HepG2 (cell line): ENCODE measurements around the gene FAF1. TPM values are rescaled to one million over a fixed set of nuclear protein-coding genes. Genes with fewer than 3 reads are reported as not detected.

Experiments used
- ASH2L ChIP-seq: fragments of 300-600, 200-600 bp; sonication (generic); IDR thresholded peaks from 2 replicates; pipeline ENCODE4 v1.7.0; 2017; ENCODE audit warnings: low read depth, mild to moderate bottlenecking, moderate library complexity, mixed read lengths, low read length; ENCODE audit not compliant: insufficient read length
- CHD4 ChIP-seq: fragments of 200-600 bp; sonication (generic); IDR thresholded peaks from 2 replicates; pipeline ENCODE4 v1.7.0; 2017; ENCODE audit warnings: mild to moderate bottlenecking, low read length, borderline replicate concordance
- EP300 ChIP-seq, 3 experiments: sonication (generic) in 1 of 3; formaldehyde crosslinking in 1 of 3; IDR thresholded peaks; 2 replicates each; pipeline versions ENCODE4 v1.5.1 to v1.6.1; 2011 to 2020; ENCODE audit warnings: low read depth in 2 of 3, low read length in 2 of 3, borderline replicate concordance in 1 of 3, improper control_type of control experiment in 1 of 3, mild to moderate bottlenecking in 1 of 3, missing genetic modification reagents in 1 of 3, moderate library complexity in 1 of 3
- FOXK2 ChIP-seq: fragments of 450-650 bp; IDR thresholded peaks from 2 replicates; pipeline ENCODE4 v1.6.1; 2016
- HOXA7 ChIP-seq: sonication (generic); formaldehyde crosslinking; IDR thresholded peaks from 2 replicates; pipeline ENCODE4 v1.8.1; 2022; ENCODE audit warnings: mild to moderate bottlenecking, missing genetic modification reagents, moderate library complexity
- JUNB ChIP-seq: sonication (generic); formaldehyde crosslinking; IDR thresholded peaks from 2 replicates; pipeline ENCODE4 v1.8.0; 2022; ENCODE audit warnings: missing genetic modification reagents, mild to moderate bottlenecking, borderline replicate concordance
- KLF9 ChIP-seq: IDR thresholded peaks from 2 replicates; pipeline ENCODE4 v1.6.1; 2016; ENCODE audit warnings: low read depth
- PRMT3 ChIP-seq: sonication (generic); formaldehyde crosslinking; IDR thresholded peaks from 2 replicates; pipeline ENCODE4 v1.8.1; 2022; ENCODE audit warnings: low read depth, mild to moderate bottlenecking, moderate library complexity, missing genetic modification reagents, borderline replicate concordance
- THAP11 ChIP-seq: IDR thresholded peaks from 2 replicates; pipeline ENCODE4 v1.6.1; 2016; ENCODE audit warnings: missing biosample characterization, missing genetic modification reagents
- ZSCAN25 ChIP-seq: sonication (generic); formaldehyde crosslinking; IDR thresholded peaks from 2 replicates; pipeline ENCODE4 v1.8.0; 2022; ENCODE audit warnings: mild to moderate bottlenecking, missing genetic modification reagents
- ZSCAN9 ChIP-seq: IDR thresholded peaks from 2 replicates; pipeline ENCODE4 v1.6.1; 2016; ENCODE audit warnings: borderline replicate concordance
- polyA plus RNA-seq, 8 experiments: library from polyadenylated mRNA; depleted of rRNA in 3 of 8; stranded (reverse) in 7 of 8; unstranded in 1 of 8; fragments of >200 nt; fragmentation: Illumina TruSeq in 4 of 8; extraction: Trizol in 4 of 8; gene quantifications; 2 replicates each; pipeline versions ENCODE4 v1.2.1 to v1.2.3, GENCODE V29; 2011 to 2016; ENCODE audit warnings: low read depth in 4 of 8, missing spikeins in 1 of 8, mixed read lengths in 1 of 8; ENCODE audit not compliant: insufficient read depth in 1 of 8
- total RNA-seq, 5 experiments: library from RNA; depleted of rRNA; stranded (reverse); fragments of >200 nt; fragmentation: Illumina TruSeq; extraction: Trizol; gene quantifications; 2 replicates each; pipeline ENCODE4 v1.2.3, GENCODE V29; 2016; ENCODE audit warnings: low read depth in 1 of 5
- TF ChIP-seq, protein P1 (sequence below): sonication (generic); formaldehyde crosslinking; IDR thresholded peaks from 2 replicates; pipeline ENCODE4 v1.4.0; 2020; ENCODE audit warnings: low read depth, missing genetic modification reagents
- TF ChIP-seq, protein P2 (sequence below): sonication (generic); formaldehyde crosslinking; conservative IDR thresholded peaks from 2 replicates; pipeline ENCODE4 v1.4.0; 2020; ENCODE audit warnings: mild to moderate bottlenecking, missing genetic modification reagents, moderate library complexity
- TF ChIP-seq, protein P3 (sequence below): IDR thresholded peaks from 2 replicates; pipeline ENCODE4 v1.4.0; 2020; ENCODE audit warnings: mild to moderate bottlenecking, missing genetic modification reagents

The FAF1 gene
- total and polyA plus RNA-seq, 2 of the 13 experiments (the other 11 are each of a cell fraction or from before 2014, with no cell fraction given) = 19.4 to 63.3 TPM

DNA sequence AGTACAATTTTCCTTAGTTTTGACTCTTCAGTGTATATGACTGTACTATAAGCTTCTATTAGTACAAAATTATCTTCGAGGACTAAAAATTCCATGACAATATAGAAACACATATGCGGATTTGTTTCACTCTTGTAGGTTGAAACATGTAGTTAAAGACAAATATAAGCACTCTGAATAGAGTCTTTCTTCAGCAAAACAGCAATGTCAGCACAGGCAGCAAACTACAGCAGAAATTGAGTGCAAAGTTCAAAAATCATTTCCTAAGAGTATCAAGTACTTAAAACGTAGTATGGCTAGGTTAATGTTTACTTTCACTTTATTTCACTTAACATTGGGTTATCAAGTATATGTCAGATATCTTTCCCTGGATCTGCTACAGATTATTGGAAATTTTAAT, 106.7 kb downstream of the FAF1 start (continued):
- TF ChIP-seq, protein P1, sequence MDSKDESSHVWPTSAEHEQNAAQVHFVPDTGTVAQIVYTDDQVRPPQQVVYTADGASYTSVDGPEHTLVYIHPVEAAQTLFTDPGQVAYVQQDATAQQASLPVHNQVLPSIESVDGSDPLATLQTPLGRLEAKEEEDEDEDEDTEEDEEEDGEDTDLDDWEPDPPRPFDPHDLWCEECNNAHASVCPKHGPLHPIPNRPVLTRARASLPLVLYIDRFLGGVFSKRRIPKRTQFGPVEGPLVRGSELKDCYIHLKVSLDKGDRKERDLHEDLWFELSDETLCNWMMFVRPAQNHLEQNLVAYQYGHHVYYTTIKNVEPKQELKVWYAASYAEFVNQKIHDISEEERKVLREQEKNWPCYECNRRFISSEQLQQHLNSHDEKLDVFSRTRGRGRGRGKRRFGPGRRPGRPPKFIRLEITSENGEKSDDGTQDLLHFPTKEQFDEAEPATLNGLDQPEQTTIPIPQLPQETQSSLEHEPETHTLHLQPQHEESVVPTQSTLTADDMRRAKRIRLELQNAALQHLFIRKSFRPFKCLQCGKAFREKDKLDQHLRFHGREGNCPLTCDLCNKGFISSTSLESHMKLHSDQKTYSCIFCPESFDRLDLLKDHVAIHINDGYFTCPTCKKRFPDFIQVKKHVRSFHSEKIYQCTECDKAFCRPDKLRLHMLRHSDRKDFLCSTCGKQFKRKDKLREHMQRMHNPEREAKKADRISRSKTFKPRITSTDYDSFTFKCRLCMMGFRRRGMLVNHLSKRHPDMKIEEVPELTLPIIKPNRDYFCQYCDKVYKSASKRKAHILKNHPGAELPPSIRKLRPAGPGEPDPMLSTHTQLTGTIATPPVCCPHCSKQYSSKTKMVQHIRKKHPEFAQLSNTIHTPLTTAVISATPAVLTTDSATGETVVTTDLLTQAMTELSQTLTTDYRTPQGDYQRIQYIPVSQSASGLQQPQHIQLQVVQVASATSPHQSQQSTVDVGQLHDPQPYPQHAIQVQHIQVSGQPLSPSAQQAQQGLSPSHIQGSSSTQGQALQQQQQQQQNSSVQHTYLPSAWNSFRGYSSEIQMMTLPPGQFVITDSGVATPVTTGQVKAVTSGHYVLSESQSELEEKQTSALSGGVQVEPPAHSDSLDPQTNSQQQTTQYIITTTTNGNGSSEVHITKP (CRISPR knock-in tag) = no peak
- TF ChIP-seq, protein P2, sequence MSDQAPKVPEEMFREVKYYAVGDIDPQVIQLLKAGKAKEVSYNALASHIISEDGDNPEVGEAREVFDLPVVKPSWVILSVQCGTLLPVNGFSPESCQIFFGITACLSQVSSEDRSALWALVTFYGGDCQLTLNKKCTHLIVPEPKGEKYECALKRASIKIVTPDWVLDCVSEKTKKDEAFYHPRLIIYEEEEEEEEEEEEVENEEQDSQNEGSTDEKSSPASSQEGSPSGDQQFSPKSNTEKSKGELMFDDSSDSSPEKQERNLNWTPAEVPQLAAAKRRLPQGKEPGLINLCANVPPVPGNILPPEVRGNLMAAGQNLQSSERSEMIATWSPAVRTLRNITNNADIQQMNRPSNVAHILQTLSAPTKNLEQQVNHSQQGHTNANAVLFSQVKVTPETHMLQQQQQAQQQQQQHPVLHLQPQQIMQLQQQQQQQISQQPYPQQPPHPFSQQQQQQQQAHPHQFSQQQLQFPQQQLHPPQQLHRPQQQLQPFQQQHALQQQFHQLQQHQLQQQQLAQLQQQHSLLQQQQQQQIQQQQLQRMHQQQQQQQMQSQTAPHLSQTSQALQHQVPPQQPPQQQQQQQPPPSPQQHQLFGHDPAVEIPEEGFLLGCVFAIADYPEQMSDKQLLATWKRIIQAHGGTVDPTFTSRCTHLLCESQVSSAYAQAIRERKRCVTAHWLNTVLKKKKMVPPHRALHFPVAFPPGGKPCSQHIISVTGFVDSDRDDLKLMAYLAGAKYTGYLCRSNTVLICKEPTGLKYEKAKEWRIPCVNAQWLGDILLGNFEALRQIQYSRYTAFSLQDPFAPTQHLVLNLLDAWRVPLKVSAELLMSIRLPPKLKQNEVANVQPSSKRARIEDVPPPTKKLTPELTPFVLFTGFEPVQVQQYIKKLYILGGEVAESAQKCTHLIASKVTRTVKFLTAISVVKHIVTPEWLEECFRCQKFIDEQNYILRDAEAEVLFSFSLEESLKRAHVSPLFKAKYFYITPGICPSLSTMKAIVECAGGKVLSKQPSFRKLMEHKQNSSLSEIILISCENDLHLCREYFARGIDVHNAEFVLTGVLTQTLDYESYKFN (CRISPR knock-in tag) = peak; percentile 53; the same call in 1 of the 2 replicates
- TF ChIP-seq ZSCAN9 (CRISPR knock-in tag) (peak; percentile 33; the same call in 1 of the 2 replicates), KLF9 (CRISPR knock-in tag) (no peak), PRMT3 (CRISPR knock-in tag) (no peak), ZSCAN25 (CRISPR knock-in tag) (no peak), ASH2L (peak; percentile 67), EP300 (IDR thresholded peaks at IDR 0.05; ENCODE audit: low read depth in 2 of 2, low read length in 2 of 2) (peak in 1 of 2 experiments; percentile 31; a peak in 1 of 4 replicates), EP300 (CRISPR knock-in tag; IDR thresholded peaks at IDR 0.05; ENCODE audit: borderline replicate concordance) (no peak), HOXA7 (no peak), THAP11 (peak; percentile 41; the same call in 1 of the 2 replicates), JUNB (CRISPR knock-in tag) (no peak), FOXK2 (no peak), CHD4 (peak; percentile 63; the same call in 1 of the 2 replicates)
- TF ChIP-seq, protein P3, sequence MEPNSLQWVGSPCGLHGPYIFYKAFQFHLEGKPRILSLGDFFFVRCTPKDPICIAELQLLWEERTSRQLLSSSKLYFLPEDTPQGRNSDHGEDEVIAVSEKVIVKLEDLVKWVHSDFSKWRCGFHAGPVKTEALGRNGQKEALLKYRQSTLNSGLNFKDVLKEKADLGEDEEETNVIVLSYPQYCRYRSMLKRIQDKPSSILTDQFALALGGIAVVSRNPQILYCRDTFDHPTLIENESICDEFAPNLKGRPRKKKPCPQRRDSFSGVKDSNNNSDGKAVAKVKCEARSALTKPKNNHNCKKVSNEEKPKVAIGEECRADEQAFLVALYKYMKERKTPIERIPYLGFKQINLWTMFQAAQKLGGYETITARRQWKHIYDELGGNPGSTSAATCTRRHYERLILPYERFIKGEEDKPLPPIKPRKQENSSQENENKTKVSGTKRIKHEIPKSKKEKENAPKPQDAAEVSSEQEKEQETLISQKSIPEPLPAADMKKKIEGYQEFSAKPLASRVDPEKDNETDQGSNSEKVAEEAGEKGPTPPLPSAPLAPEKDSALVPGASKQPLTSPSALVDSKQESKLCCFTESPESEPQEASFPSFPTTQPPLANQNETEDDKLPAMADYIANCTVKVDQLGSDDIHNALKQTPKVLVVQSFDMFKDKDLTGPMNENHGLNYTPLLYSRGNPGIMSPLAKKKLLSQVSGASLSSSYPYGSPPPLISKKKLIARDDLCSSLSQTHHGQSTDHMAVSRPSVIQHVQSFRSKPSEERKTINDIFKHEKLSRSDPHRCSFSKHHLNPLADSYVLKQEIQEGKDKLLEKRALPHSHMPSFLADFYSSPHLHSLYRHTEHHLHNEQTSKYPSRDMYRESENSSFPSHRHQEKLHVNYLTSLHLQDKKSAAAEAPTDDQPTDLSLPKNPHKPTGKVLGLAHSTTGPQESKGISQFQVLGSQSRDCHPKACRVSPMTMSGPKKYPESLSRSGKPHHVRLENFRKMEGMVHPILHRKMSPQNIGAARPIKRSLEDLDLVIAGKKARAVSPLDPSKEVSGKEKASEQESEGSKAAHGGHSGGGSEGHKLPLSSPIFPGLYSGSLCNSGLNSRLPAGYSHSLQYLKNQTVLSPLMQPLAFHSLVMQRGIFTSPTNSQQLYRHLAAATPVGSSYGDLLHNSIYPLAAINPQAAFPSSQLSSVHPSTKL (CRISPR knock-in tag) = peak; percentile 75
